ENCODE data around the gene KCNIP4. TPM values are rescaled to one million over a fixed set of nuclear protein-coding genes. Genes with fewer than 3 reads are reported as not detected.

KCNIP4 gene
- total and polyA plus RNA-seq, 3 donors from 2014 or later, result 0.68 TPM; not detected in 2

DNA sequence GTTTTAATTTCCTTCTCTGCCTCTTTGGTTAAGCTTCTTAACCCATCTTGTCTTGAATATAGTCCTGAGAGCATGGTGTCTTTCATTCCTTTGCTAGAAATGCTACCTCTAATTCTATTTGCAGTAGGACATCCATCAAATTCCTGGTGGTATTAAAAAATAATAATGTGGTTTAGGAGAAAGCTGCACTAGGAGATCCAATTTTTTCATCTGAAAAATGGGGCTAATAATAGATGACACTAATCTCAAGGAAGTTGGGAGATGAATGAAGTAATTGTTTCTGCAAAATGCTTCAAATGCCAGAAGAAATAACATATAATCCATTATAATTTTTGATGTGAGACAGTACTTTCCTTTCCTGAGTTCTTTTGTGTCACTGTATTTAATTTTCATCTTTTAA lies 1053.4 kb downstream of the KCNIP4 start:
- no peak for DNase-seq
- Histone ChIP-seq H3K4me1 (no peaks in the 10 kb centered on the region), H3K4me3 (no peak overlapping the region), H3K27ac (no peak overlapping the region), H3K27me3 (no peaks in the 10 kb centered on the region), H3K36me3 (ENCODE audit: low read depth, missing control alignments) (no peaks in the 10 kb centered on the region), H3K9me3 (no peaks in the 10 kb centered on the region)
- no peak for TF ChIP-seq POLR2A (IDR thresholded peaks at IDR 0.05)
- no peak for TF ChIP-seq CTCF (IDR thresholded peaks at IDR 0.05)
- intact Hi-C loops (cut with DNase I; ENCODE audit: low total_unique reads), result no loop called here

DNA sequence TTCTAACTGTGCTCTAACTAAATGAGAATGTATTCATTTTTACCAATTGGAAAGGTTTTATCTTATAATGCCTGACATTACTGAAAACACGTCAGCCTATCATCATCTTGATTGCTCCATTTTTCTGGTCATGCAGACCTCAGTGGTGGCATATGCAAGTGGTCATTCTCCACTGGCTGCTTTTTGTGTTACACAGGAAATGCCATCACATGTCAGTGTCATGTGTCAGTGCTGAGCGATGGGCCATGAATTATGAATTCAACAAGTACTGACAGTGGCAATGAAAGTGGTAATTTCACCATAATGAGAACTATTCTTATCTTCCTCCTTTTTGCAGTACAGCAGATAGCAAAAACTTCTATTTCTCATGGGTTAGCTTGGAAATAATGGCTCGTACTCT lies 1057.8 kb downstream of the KCNIP4 start:
- no peak overlapping the region for H3K27ac ChIP-seq
- 89 to 91% methylated on average over 3 of the region's 3 CpGs for WGBS, 2 donors
- TF ChIP-seq POLR2A (IDR thresholded peaks at IDR 0.05) (no peak), CTCF (IDR thresholded peaks at IDR 0.05) (no peak)
- no peaks in the 10 kb centered on the region for H3K36me3 ChIP-seq (ENCODE audit: low read depth, missing control alignments)
- no peaks in the 10 kb centered on the region for H3K4me1 ChIP-seq
- H3K27me3 ChIP-seq, result no peaks in the 10 kb centered on the region
- DNase-seq, result no peak
- no peaks in the 10 kb centered on the region for H3K9me3 ChIP-seq
- no peak overlapping the region for H3K4me3 ChIP-seq
- intact Hi-C loops (cut with DNase I; ENCODE audit: low total_unique reads), result no loop called here

DNA sequence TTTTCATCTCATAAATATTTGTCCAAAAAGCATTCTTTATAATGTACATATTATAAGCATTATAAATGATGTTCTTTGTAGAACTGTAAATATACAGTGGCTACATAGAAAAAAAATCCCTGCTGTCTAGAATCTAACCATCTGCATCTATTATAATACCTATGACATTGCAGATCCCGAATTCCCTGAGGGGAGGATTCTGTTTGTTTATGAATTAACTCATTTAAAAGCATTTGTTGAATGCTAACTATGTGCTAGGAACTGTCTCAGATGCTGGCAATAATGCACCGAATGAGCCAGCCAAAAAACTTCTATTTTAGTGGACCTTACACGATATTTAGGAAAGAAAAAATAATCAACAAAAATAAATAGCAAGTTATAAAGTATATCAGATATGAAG lies 1058.7 kb downstream of the KCNIP4 start:
- intact Hi-C loops (cut with DNase I; ENCODE audit: low total_unique reads), result no loop called here
- WGBS, 2 donors, result 83 to 84% methylated on average over 3 of the region's 3 CpGs
- no peaks in the 10 kb centered on the region for H3K9me3 ChIP-seq
- H3K4me1 ChIP-seq, result no peaks in the 10 kb centered on the region
- TF ChIP-seq POLR2A (IDR thresholded peaks at IDR 0.05) (no peak), CTCF (IDR thresholded peaks at IDR 0.05) (no peak)
- no peaks in the 10 kb centered on the region for H3K36me3 ChIP-seq (ENCODE audit: low read depth, missing control alignments)
- no peak for DNase-seq
- H3K27me3 ChIP-seq, result no peaks in the 10 kb centered on the region
- H3K27ac ChIP-seq, result no peak overlapping the region
- no peak overlapping the region for H3K4me3 ChIP-seq

GRCh38 chr4:20883677-20884076 lies 1064.9 kb downstream of the KCNIP4 start:
- Histone ChIP-seq H3K4me3 (no peak overlapping the region), H3K4me1 (no peaks in the 10 kb centered on the region), H3K36me3 (ENCODE audit: low read depth, missing control alignments) (no peaks in the 10 kb centered on the region), H3K9me3 (no peaks in the 10 kb centered on the region), H3K27ac (no peak overlapping the region), H3K27me3 (no peaks in the 10 kb centered on the region)
- no peak for DNase-seq
- WGBS, 2 donors, result 72 to 75% methylated on average over 3 of the region's 3 CpGs
- intact Hi-C loops (cut with DNase I; ENCODE audit: low total_unique reads), result no loop called here
- TF ChIP-seq CTCF (IDR thresholded peaks at IDR 0.05) (no peak), POLR2A (IDR thresholded peaks at IDR 0.05) (no peak)

DNA sequence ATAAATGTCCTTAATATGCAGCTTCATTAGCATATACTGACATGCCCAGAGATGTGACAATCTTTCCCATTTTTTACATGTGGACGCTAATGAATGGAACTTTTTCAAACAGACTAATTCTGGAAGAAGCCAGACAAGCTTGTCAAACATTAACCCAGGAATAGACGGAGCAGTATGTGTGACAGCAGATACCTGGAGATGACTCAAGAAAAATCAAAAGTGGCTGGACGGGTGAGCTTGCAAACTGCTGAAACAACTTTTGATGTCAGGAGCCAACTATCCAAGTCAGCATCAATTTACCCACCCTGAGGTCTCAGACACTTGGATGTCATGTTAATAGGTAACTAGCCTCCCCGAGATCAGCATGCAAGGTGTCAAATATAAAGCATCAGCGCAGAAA lies 1065.3 kb downstream of the KCNIP4 start:
- H3K27me3 ChIP-seq, result no peaks in the 10 kb centered on the region
- TF ChIP-seq CTCF (IDR thresholded peaks at IDR 0.05) (no peak), POLR2A (IDR thresholded peaks at IDR 0.05) (no peak)
- no peak overlapping the region for H3K27ac ChIP-seq
- no peaks in the 10 kb centered on the region for H3K4me1 ChIP-seq
- H3K4me3 ChIP-seq, result no peak overlapping the region
- H3K9me3 ChIP-seq, result no peaks in the 10 kb centered on the region
- intact Hi-C loops (cut with DNase I; ENCODE audit: low total_unique reads), result no loop called here
- DNase-seq, result no peak
- WGBS, 2 donors, result 81 to 82% methylated on average over 5 of the region's 5 CpGs
- no peaks in the 10 kb centered on the region for H3K36me3 ChIP-seq (ENCODE audit: low read depth, missing control alignments)
